Measurements from ENCODE around the gene CALM3. TPM values are rescaled to one million over a fixed set of nuclear protein-coding genes. Genes with fewer than 3 reads are reported as not detected.

The CALM3 gene
- total RNA-seq, result 100 to 1,000 TPM; 131 to 144 TPM

GRCh38 chr19:46601318-46602224 is at the start of gene CALM3:
Gene CALM3 (plus strand): TSS chr19:46601330. CDS start chr19:46601435, 105 bp downstream.

GRCh38 chr19:46624958-46625661 is 24.0 kb downstream of the CALM3 start, which contains the start of gene PTGIR:
Gene PTGIR (minus strand): TSS chr19:46625089. CDS start chr19:46624225, 864 bp downstream.

DNA sequence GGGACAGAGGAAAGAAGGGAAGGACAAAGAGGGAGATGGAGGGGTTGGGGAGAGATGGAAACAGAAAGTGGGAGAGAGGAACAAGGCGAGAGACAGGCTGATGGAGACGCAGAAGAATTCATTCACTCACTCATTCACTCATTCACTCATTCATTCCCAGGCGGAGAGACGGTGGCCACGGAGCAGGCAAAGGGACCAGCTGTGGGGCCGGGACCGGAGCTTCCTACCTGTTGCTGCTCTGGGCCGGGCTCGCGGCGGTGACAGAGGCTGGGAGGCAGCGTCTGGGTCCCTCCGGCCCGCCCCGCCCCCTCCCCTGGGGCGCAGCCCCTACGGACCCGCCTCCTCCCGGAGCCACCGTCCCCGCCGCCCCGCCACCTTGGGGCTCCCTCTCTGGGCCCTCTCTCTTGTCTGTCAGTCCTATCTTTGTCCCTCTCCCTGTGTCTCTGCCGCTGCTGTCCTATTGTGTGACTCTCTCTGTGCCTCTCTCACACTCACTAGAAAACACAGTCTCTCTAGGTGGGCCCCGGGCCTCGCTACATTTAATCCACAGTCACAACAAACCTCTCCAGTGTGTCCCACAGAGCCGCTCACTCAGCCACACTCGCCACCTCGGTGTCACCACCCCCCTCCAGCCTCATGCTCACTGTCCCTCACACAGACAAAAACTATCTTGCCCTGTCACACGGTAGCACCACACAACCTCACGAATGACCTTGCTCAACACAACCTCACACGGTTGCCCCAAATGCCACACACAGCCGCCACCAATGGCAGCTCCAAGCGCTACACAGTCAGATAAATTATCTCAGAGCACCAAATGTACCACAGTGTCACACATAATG is 35.0 kb downstream of the CALM3 start, which contains the start of gene GNG8:
TSS of gene GNG8 (minus strand) at position 283 of the 842 bp plus-strand sequence. CDS start 1,520 bp downstream, outside the sequence.

Other genes starting within 250 kb of the CALM3 start
- gene CCDC8, start 187.8 kb upstream of the CALM3 start, total RNA-seq, result 1 to 10 TPM; 2.4 to 5.7 TPM
- under 1 TPM in 1 of 2 donors, not detected in 1; under 0.01 TPM for gene PNMA8C, start 172.4 kb upstream of the CALM3 start, total RNA-seq
- gene PNMA8A, start 129.8 kb upstream of the CALM3 start, total RNA-seq, result 10 to 100 TPM in 1 of 2 donors, under 1 TPM in 1; 1.00 to 13.1 TPM
- 1 to 10 TPM in 1 of 2 donors, under 1 TPM in 1; 0.67 to 1.7 TPM for gene PNMA8B, start 105.5 kb upstream of the CALM3 start, total RNA-seq
- not detected for gene PTGIR, start 23.8 kb downstream of the CALM3 start, total RNA-seq
- gene GNG8, start 34.9 kb downstream of the CALM3 start, total RNA-seq, result not detected
- gene DACT3, start 59.9 kb downstream of the CALM3 start, total RNA-seq, result under 1 TPM; 0.33 to 0.34 TPM
- 1 to 10 TPM; 4.1 to 9.7 TPM for gene PRKD2, start 115.8 kb downstream of the CALM3 start, total RNA-seq
- 10 to 100 TPM; 12.3 to 15.5 TPM for gene FKRP, start 144.7 kb downstream of the CALM3 start, total RNA-seq
- 10 to 100 TPM; 80.6 to 90.9 TPM for gene STRN4, start 145.1 kb downstream of the CALM3 start, total RNA-seq
- gene SLC1A5, start 187.3 kb downstream of the CALM3 start, total RNA-seq, result 10 to 100 TPM; 14.1 to 53.6 TPM
- 100 to 1,000 TPM; 128 to 182 TPM for gene AP2S1, start 249.5 kb downstream of the CALM3 start, total RNA-seq

All from melanocyte of skin (primary cell).